IMR-90 (cell line): ENCODE results near the gene F10. TPM values are rescaled to one million over a fixed set of nuclear protein-coding genes. Genes with fewer than 3 reads are reported as not detected.

Experiments used
- ATAC-seq: fragments of 200-7000 bp; cut with Tn5 transposase; 2 replicates; pipeline ENCODE4 v1.9.1; 2020; ENCODE audit warnings: low read depth, mild to moderate bottlenecking, moderate library complexity
- BruUV-seq: library from RNA; stranded (reverse); fragments of 400-500 nt; replicated peaks from 2 replicates; lab custom pipeline; 2021; lab: Mats Ljungman, UMichigan
- CTCF ChIA-PET: fragments of 300-600 bp; formaldehyde crosslinking; extraction: SDS; loops from one replicate; lab custom pipeline; 2021; ENCODE audit warnings: antibody characterized with exemption; lab: Yijun Ruan, JAX
- POLR2A ChIA-PET: fragments of 300-600 bp; sonication (Branson Sonifier 250); formaldehyde crosslinking; loops from one replicate; lab custom pipeline; 2022; ENCODE audit warnings: antibody characterized with exemption; ENCODE audit not compliant: unreplicated experiment; lab: Charles Lee
- DNase-seq: peaks from one replicate; pipeline ENCODE4 v3.0.0; 2013
- H2AFZ ChIP-seq: replicated peaks from 2 replicates; pipeline ENCODE3; 2013; ENCODE audit warnings: low read length, mild to moderate bottlenecking; ENCODE audit not compliant: poor library complexity
- H2AK5ac ChIP-seq: 2 replicates; pipeline ENCODE4 v1.6.1; 2013; ENCODE audit warnings: low read depth, low read length, inconsistent platforms
- H2AK9ac ChIP-seq: replicated peaks from 2 replicates; pipeline ENCODE3; 2013; ENCODE audit warnings: mild to moderate bottlenecking, low read depth, low read length, moderate library complexity; ENCODE audit not compliant: poor library complexity
- H2BK120ac ChIP-seq: 2 replicates; pipeline ENCODE4 v1.6.1; 2013; ENCODE audit warnings: low read depth, low read length, inconsistent platforms
- H2BK15ac ChIP-seq: 3 replicates; pipeline ENCODE4 v1.6.1; 2013; ENCODE audit warnings: low read depth, low read length, inconsistent platforms
- H2BK20ac ChIP-seq: 2 replicates; pipeline ENCODE4 v1.6.1; 2013; ENCODE audit warnings: low read depth, mild to moderate bottlenecking, inconsistent platforms, low read length, moderate library complexity
- H2BK5ac ChIP-seq: 2 replicates; pipeline ENCODE4 v1.6.1; 2013; ENCODE audit warnings: mild to moderate bottlenecking, low read depth, low read length, inconsistent platforms; ENCODE audit not compliant: poor library complexity, severe bottlenecking
- H3K14ac ChIP-seq: replicated peaks from 2 replicates; pipeline ENCODE4 v1.6.1; 2013; ENCODE audit warnings: low read depth, low read length, inconsistent platforms
- H3K18ac ChIP-seq: 2 replicates; pipeline ENCODE4 v1.6.1; 2013; ENCODE audit warnings: low read depth, low read length, control low read depth
- H3K23ac ChIP-seq: 2 replicates; pipeline ENCODE4 v1.6.1; 2013; ENCODE audit warnings: low read depth, low read length, inconsistent platforms
- H3K27ac ChIP-seq: 2 replicates; pipeline ENCODE4 v1.5.1; 2013; ENCODE audit warnings: mild to moderate bottlenecking, control low read depth, low read length; ENCODE audit not compliant: insufficient read depth
- H3K27me3 ChIP-seq: 2 replicates; pipeline ENCODE4 v1.6.1; 2013; ENCODE audit warnings: low read length; ENCODE audit not compliant: control insufficient read depth, insufficient read depth
- H3K36me3 ChIP-seq: 2 replicates; pipeline ENCODE4 v1.6.1; 2013; ENCODE audit warnings: low read length, mixed read lengths; ENCODE audit not compliant: control insufficient read depth, insufficient read depth
- H3K4ac ChIP-seq: 2 replicates; pipeline ENCODE4 v1.6.1; 2013; ENCODE audit warnings: low read depth, low read length, inconsistent platforms
- H3K4me1 ChIP-seq: 2 replicates; pipeline ENCODE4 v1.6.1; 2013; ENCODE audit warnings: low read length, mixed read lengths; ENCODE audit not compliant: control insufficient read depth, insufficient read depth
- H3K4me2 ChIP-seq: 2 replicates; pipeline ENCODE4 v1.6.1; 2013; ENCODE audit warnings: low read depth, mild to moderate bottlenecking, control low read depth, low read length, moderate library complexity
- H3K4me3 ChIP-seq: 2 replicates; pipeline ENCODE4 v1.5.1; 2013; ENCODE audit warnings: low read depth, mild to moderate bottlenecking, control low read depth, low read length, moderate library complexity; ENCODE audit not compliant: insufficient read depth
- H3K56ac ChIP-seq: 2 replicates; pipeline ENCODE4 v1.6.1; 2013; ENCODE audit warnings: low read length, inconsistent platforms; ENCODE audit not compliant: insufficient read depth; ENCODE audit errors: extremely low read depth
- H3K79me1 ChIP-seq, 2 experiments: 2 replicates each; pipeline ENCODE4 v1.6.1; 2013; ENCODE audit warnings: low read length in 2 of 2, inconsistent platforms in 1 of 2, low read depth in 1 of 2
- H3K9ac ChIP-seq: 2 replicates; pipeline ENCODE4 v1.6.1; 2013; ENCODE audit warnings: low read depth, low read length, control low read depth
- H3K9me1 ChIP-seq: 2 replicates; pipeline ENCODE4 v1.6.1; 2013; ENCODE audit warnings: low read length, inconsistent platforms; ENCODE audit not compliant: insufficient read depth
- H3K9me3 ChIP-seq: 2 replicates; pipeline ENCODE4 v1.6.1; 2013; ENCODE audit warnings: low read length; ENCODE audit not compliant: control insufficient read depth, insufficient read depth
- H4K20me1 ChIP-seq: 2 replicates; pipeline ENCODE4 v1.6.1; 2013; ENCODE audit warnings: low read length, inconsistent platforms; ENCODE audit not compliant: insufficient read depth
- H4K5ac ChIP-seq: 2 replicates; pipeline ENCODE4 v1.6.1; 2013; ENCODE audit warnings: mild to moderate bottlenecking, low read depth, low read length, control low read depth
- H4K8ac ChIP-seq, 2 experiments: 2 replicates each; pipeline ENCODE4 v1.6.1; 2013; ENCODE audit warnings: low read depth in 2 of 2, low read length in 2 of 2, control low read depth in 1 of 2, inconsistent platforms in 1 of 2
- H4K91ac ChIP-seq: 2 replicates; pipeline ENCODE4 v1.6.1; 2013; ENCODE audit warnings: low read depth, low read length, inconsistent platforms; ENCODE audit not compliant: insufficient read depth
- BHLHE40 ChIP-seq: fragments of 150-350 bp; IDR thresholded peaks from 2 replicates; pipeline ENCODE4 v1.6.1; 2016; ENCODE audit warnings: mild to moderate bottlenecking, low read depth, low read length
- CEBPB ChIP-seq: IDR thresholded peaks from 2 replicates; pipeline ENCODE4 v1.6.1; 2012; ENCODE audit warnings: low read depth, low read length, improper control_type of control experiment
- CHD1 ChIP-seq: IDR thresholded peaks from 2 replicates; pipeline ENCODE4 v1.6.1; 2012; ENCODE audit warnings: low read depth, low read length, improper control_type of control experiment
- FOS ChIP-seq: fragments of 150-350 bp; IDR thresholded peaks from 2 replicates; pipeline ENCODE4 v1.6.1; 2016; ENCODE audit warnings: low read depth, low read length
- MAFK ChIP-seq: IDR thresholded peaks from 2 replicates; pipeline ENCODE4 v1.6.1; 2012; ENCODE audit warnings: low read depth, low read length, improper control_type of control experiment
- MAZ ChIP-seq: IDR thresholded peaks from 2 replicates; pipeline ENCODE4 v1.6.1; 2012; ENCODE audit warnings: low read depth, mild to moderate bottlenecking, low read length, improper control_type of control experiment, moderate library complexity, borderline replicate concordance
- NFE2L2 ChIP-seq: fragments of 150-350 bp; IDR thresholded peaks from 2 replicates; pipeline ENCODE4 v1.6.1; 2016; ENCODE audit warnings: low read depth, mild to moderate bottlenecking, low read length
- POLR2A ChIP-seq: IDR thresholded peaks from 2 replicates; pipeline ENCODE4 v1.6.1; 2012; ENCODE audit warnings: mild to moderate bottlenecking, low read depth, low read length
- RAD21 ChIP-seq: IDR thresholded peaks from 2 replicates; pipeline ENCODE4 v1.6.1; 2012; ENCODE audit warnings: low read length, improper control_type of control experiment
- RCOR1 ChIP-seq: IDR thresholded peaks from 2 replicates; pipeline ENCODE4 v1.6.1; 2012; ENCODE audit warnings: mild to moderate bottlenecking, low read length, improper control_type of control experiment; ENCODE audit not compliant: insufficient replicate concordance
- RFX5 ChIP-seq: IDR thresholded peaks from 2 replicates; pipeline ENCODE4 v1.8.0; 2012; ENCODE audit warnings: low read depth, mild to moderate bottlenecking, low read length, moderate library complexity
- SMC3 ChIP-seq: fragments of 150-350 bp; IDR thresholded peaks from 2 replicates; pipeline ENCODE4 v1.6.1; 2016; ENCODE audit warnings: low read depth, mild to moderate bottlenecking, antibody characterized with exemption, low read length, moderate library complexity
- WGBS, 2 experiments: methylation state at CpG; one replicate each; pipeline versions ENCODE4 v1.1.5 to v1.1.7; 2013; ENCODE audit warnings: missing lambda C conversion rate in 2 of 2; ENCODE audit not compliant: insufficient read length in 1 of 2; ENCODE audit errors: extremely low coverage in 2 of 2; 5-methylcytosine and 5-hydroxymethylcytosine counted together
- dilution Hi-C: fragments of 300-500 bp; cut with HindIII; formaldehyde crosslinking; loops from one replicate; pipeline ENCODE4 v1.14.3; 2018; ENCODE audit warnings: low sequenced_read_pairs; ENCODE audit not compliant: unreplicated experiment
- in situ Hi-C: fragments of 300-500 bp; cut with MboI; formaldehyde crosslinking; loops from 3 replicates; pipeline ENCODE4 v1.14.3; 2019; ENCODE audit warnings: low sequenced_read_pairs, inconsistent platforms, mixed read lengths
- intact Hi-C: fragments of 100-400 bp; cut with micrococcal nuclease; formaldehyde crosslinking; loops from 2 replicates; pipeline ENCODE4 v1.10.0; 2022
- polyA plus RNA-seq, 3 experiments: library from polyadenylated mRNA; depleted of rRNA; stranded (reverse); fragments of >200 nt; gene quantifications; 2 replicates each; pipeline ENCODE4 v1.2.3, GENCODE V29; 2012; ENCODE audit warnings: low replicate concordance in 1 of 3
- total RNA-seq: library from RNA; depleted of rRNA; stranded (reverse); fragments of >200 nt; gene quantifications from 2 replicates; pipeline ENCODE4 v1.2.3, GENCODE V29; 2012
- TF ChIP-seq, protein P1 (sequence below): fragments of 150-350 bp; IDR thresholded peaks from 2 replicates; pipeline ENCODE4 v1.6.1; 2016; ENCODE audit warnings: low read depth, mild to moderate bottlenecking, low read length, moderate library complexity, borderline replicate concordance
- TF ChIP-seq, protein P2 (sequence below): fragments of 150-350 bp; IDR thresholded peaks from 2 replicates; pipeline ENCODE4 v1.6.1; 2017; ENCODE audit warnings: mild to moderate bottlenecking, antibody characterized with exemption, low read length, low read depth

The F10 gene
- total and polyA plus RNA-seq, 2 of the 4 experiments (the other 2 are of a cell fraction), result 9.1 to 19.5 TPM

DNA sequence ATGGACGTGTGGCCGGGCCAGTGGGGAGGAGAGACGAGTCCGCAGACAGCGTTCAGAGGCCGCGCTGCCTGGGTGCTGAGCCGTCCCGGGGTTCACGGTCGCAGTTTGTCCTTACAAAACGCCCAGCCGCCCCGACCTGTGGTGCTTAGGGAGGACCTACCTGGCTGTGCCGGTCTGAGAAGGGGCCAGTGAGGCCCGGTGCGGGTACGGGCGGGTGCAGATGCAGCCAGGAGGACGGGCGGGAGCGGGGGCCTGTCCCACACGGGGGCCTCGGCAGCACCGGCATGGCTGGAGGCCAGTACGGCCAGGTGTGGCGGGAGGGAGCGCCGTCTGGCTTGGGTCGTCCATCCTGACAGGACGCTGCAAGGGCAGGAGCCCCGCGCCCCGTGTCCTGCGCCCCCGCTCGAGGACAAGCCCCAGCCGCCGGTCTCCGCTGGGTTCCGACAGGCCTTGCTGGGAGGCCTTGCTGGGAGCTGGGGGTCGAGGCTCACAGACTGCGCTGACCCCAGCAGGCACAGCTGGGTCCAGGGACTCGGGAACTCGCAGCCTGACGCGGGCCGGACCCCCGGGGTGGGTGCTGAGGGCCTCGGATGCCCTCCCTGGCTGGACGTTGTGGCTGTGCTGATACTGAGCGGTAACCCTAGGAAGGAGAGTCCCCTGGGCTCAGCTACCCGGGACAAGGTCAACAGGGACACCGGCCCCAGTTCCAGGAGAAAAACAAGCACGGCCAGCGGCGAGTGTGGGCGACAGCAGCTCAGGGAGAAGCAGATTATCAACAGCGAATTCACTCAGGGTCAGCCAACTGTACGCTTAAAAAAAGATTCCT lies 30.6 kb downstream of the F10 start:
- DNase-seq, result no peak
- TF ChIP-seq, protein P1, sequence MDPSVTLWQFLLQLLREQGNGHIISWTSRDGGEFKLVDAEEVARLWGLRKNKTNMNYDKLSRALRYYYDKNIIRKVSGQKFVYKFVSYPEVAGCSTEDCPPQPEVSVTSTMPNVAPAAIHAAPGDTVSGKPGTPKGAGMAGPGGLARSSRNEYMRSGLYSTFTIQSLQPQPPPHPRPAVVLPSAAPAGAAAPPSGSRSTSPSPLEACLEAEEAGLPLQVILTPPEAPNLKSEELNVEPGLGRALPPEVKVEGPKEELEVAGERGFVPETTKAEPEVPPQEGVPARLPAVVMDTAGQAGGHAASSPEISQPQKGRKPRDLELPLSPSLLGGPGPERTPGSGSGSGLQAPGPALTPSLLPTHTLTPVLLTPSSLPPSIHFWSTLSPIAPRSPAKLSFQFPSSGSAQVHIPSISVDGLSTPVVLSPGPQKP, result no peak
- no peak for TF ChIP-seq MAFK
- no peak for TF ChIP-seq SMC3
- TF ChIP-seq CEBPB, result no peak
- TF ChIP-seq FOS, result no peak
- no peak for TF ChIP-seq BHLHE40
- TF ChIP-seq CHD1, result no peak
- no peak for TF ChIP-seq RAD21
- TF ChIP-seq, protein P2, sequence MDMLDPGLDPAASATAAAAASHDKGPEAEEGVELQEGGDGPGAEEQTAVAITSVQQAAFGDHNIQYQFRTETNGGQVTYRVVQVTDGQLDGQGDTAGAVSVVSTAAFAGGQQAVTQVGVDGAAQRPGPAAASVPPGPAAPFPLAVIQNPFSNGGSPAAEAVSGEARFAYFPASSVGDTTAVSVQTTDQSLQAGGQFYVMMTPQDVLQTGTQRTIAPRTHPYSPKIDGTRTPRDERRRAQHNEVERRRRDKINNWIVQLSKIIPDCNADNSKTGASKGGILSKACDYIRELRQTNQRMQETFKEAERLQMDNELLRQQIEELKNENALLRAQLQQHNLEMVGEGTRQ, result no peak
- no peak for TF ChIP-seq RFX5
- no peak for TF ChIP-seq MAZ
- no peak for TF ChIP-seq RCOR1
- TF ChIP-seq POLR2A, result no peak
- TF ChIP-seq NFE2L2, result no peak

More for the DNA sequence above, 30.6 kb downstream of the F10 start:
- Histone ChIP-seq H3K9me3 (no peaks in the 10 kb centered on the region), H4K91ac (peak overlapping the region; percentile 82), H3K4me1 (peaks cover 11% of the 10 kb centered on the region), H3K4me2 (peak overlapping the region; percentile 70), H4K20me1 (no peaks in the 10 kb centered on the region), H3K36me3 (no peaks in the 10 kb centered on the region), H3K18ac (peak overlapping the region; percentile 78), H2AK5ac (peak overlapping the region; percentile 93), H3K27ac (peak overlapping the region; percentile 68), H4K5ac (peak overlapping the region; percentile 92), H4K8ac (peak overlapping the region; percentile 94 to 98), H2AK9ac (peak overlapping the region; percentile 96), H3K27me3 (no peaks in the 10 kb centered on the region), H3K9me1 (peaks cover 5% of the 10 kb centered on the region; the same call in 1 of the 2 replicates), H3K9ac (peak overlapping the region; percentile 59), H3K23ac (peak overlapping the region; percentile 66), H2BK5ac (peak overlapping the region; percentile 53), H3K79me1 (no peaks in the 10 kb centered on the region), H2BK20ac (peak overlapping the region; percentile 55; the same call in 1 of the 2 replicates), H3K4me3 (peak overlapping the region; percentile 38; the same call in 1 of the 2 replicates), H2BK15ac (peak overlapping the region; percentile 86; the same call in 1 of the 3 replicates), H3K4ac (peak overlapping the region; percentile 77), H2AFZ (peak overlapping the region; percentile 93), H3K56ac (peak overlapping the region; percentile 36), H2BK120ac (peak overlapping the region; percentile 56), H3K14ac (peak overlapping the region; percentile 91)
- BruUV-seq, result no TSS peak
- 39% methylated on average over 27 of the region's 60 CpGs; no CpG with 5 or more reads in 1 of the 2 experiments for WGBS, 2 experiments
- dilution Hi-C loops (no loop called here), in situ Hi-C loops (no loop called here), intact Hi-C loops (loop anchor here (2.0 kb wide), 1 partner anchor 58 kb away; no protein-coding TSS in a partner anchor)
- POLR2A ChIA-PET, result interaction anchor here (0.6 kb wide), 1 partner anchor 253 kb away, joined by 3 read pairs; no protein-coding TSS in a partner anchor
- CTCF ChIA-PET, result no interaction called here
- ATAC-seq, result peak; percentile 22
